Measurements from ENCODE around the gene RGMA. TPM values are rescaled to one million over a fixed set of nuclear protein-coding genes. Genes with fewer than 3 reads are reported as not detected.

Gene RGMA
- polyA plus RNA-seq, 1 donor from 2014 or later, result 9.5 TPM

DNA sequence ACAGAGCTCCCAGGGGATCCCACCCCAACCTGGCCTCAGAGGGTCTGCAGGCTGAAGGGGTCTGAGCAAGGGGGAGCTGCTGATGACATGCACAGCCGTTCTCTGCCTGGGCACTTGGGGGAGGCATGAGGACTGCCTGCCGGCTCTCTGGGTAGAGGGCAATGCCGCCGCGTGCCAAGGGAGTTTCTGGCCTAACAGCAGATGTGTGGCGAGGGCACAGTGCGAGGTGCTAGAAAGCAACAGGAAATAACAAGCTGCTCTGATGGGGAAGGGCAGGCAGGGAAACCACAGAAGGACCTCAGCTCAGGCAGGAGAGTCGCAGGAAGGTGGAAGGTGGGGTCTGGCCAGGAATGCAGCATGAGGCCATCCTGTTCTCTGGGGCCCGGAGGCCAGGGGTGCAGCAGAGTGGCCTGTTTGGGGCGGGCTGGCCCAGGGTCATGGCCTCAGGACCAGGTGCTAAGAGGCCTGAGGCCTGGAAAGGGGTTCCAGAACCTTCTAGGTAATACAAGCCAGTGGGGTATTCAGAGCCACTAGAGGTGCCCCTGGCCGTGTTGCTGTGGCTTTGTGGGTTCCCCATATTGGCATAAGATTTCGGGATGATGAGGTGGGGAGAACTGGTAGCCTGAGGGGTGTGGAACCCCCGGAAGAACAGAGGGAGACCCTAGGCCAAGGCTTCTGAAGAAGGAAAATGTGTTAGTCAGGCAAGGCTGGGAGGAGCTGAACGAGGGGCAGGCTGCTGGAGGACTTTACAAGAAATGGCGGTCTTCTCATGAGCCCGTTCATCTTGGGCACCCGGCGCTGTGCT is 41.2 kb downstream of the RGMA start:
- peaks cover 15% of the 10 kb centered on the region for H3K36me3 ChIP-seq (ENCODE audit: insufficient read depth, low read length)
- no peaks in the 10 kb centered on the region for H4K20me1 ChIP-seq (ENCODE audit: insufficient read depth)
- H3F3A ChIP-seq (ENCODE audit: insufficient read depth, low read length, poor library complexity, severe bottlenecking), result no peaks in the 10 kb centered on the region
- no peak overlapping the region for H2AFZ ChIP-seq (ENCODE audit: low read depth, low read length)
- H3K9ac ChIP-seq (ENCODE audit: low read length), result no peak overlapping the region
- H3K9me3 ChIP-seq (ENCODE audit: low read length), result no peaks in the 10 kb centered on the region
- H3K79me2 ChIP-seq (replicated peaks; ENCODE audit: insufficient read depth, low read length), result peaks cover 6% of the 10 kb centered on the region
- no peak for TF ChIP-seq EZH2 (IDR thresholded peaks at IDR 0.05; ENCODE audit: borderline replicate concordance, insufficient read depth, low read length, poor library complexity, severe bottlenecking)
- TF ChIP-seq, protein P1, sequence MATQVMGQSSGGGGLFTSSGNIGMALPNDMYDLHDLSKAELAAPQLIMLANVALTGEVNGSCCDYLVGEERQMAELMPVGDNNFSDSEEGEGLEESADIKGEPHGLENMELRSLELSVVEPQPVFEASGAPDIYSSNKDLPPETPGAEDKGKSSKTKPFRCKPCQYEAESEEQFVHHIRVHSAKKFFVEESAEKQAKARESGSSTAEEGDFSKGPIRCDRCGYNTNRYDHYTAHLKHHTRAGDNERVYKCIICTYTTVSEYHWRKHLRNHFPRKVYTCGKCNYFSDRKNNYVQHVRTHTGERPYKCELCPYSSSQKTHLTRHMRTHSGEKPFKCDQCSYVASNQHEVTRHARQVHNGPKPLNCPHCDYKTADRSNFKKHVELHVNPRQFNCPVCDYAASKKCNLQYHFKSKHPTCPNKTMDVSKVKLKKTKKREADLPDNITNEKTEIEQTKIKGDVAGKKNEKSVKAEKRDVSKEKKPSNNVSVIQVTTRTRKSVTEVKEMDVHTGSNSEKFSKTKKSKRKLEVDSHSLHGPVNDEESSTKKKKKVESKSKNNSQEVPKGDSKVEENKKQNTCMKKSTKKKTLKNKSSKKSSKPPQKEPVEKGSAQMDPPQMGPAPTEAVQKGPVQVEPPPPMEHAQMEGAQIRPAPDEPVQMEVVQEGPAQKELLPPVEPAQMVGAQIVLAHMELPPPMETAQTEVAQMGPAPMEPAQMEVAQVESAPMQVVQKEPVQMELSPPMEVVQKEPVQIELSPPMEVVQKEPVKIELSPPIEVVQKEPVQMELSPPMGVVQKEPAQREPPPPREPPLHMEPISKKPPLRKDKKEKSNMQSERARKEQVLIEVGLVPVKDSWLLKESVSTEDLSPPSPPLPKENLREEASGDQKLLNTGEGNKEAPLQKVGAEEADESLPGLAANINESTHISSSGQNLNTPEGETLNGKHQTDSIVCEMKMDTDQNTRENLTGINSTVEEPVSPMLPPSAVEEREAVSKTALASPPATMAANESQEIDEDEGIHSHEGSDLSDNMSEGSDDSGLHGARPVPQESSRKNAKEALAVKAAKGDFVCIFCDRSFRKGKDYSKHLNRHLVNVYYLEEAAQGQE (IDR thresholded peaks at IDR 0.05; ENCODE audit: borderline replicate concordance), result no peak
- no peak for TF ChIP-seq RAD21 (conservative IDR thresholded peaks at IDR 0.05)
- TF ChIP-seq TAF1 (IDR thresholded peaks at IDR 0.05; ENCODE audit: low read depth), result no peak
- no peak for TF ChIP-seq POLR2AphosphoS5 (IDR thresholded peaks at IDR 0.05)
- TF ChIP-seq SMC3 (conservative IDR thresholded peaks at IDR 0.05; ENCODE audit: poor library complexity), result no peak
- no peak for TF ChIP-seq MXI1 (conservative IDR thresholded peaks at IDR 0.05; ENCODE audit: poor library complexity, severe bottlenecking)
- TF ChIP-seq, protein P2, sequence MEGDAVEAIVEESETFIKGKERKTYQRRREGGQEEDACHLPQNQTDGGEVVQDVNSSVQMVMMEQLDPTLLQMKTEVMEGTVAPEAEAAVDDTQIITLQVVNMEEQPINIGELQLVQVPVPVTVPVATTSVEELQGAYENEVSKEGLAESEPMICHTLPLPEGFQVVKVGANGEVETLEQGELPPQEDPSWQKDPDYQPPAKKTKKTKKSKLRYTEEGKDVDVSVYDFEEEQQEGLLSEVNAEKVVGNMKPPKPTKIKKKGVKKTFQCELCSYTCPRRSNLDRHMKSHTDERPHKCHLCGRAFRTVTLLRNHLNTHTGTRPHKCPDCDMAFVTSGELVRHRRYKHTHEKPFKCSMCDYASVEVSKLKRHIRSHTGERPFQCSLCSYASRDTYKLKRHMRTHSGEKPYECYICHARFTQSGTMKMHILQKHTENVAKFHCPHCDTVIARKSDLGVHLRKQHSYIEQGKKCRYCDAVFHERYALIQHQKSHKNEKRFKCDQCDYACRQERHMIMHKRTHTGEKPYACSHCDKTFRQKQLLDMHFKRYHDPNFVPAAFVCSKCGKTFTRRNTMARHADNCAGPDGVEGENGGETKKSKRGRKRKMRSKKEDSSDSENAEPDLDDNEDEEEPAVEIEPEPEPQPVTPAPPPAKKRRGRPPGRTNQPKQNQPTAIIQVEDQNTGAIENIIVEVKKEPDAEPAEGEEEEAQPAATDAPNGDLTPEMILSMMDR (IDR thresholded peaks at IDR 0.05; ENCODE audit: poor library complexity, severe bottlenecking), result no peak
- no peak for TF ChIP-seq EP300 (conservative IDR thresholded peaks at IDR 0.05; ENCODE audit: poor library complexity, severe bottlenecking)
- H3K27me3 ChIP-seq (ENCODE audit: insufficient read depth, low read depth, low read length), result no peaks in the 10 kb centered on the region
- H3K4me3 ChIP-seq (ENCODE audit: low read length), result no peak overlapping the region
- H3K4me2 ChIP-seq (ENCODE audit: low read length), result no peak overlapping the region
- H3K9me2 ChIP-seq (ENCODE audit: insufficient read depth, low read length), result no peaks in the 10 kb centered on the region
- H3K27ac ChIP-seq (ENCODE audit: low read length), result no peak overlapping the region

DNA sequence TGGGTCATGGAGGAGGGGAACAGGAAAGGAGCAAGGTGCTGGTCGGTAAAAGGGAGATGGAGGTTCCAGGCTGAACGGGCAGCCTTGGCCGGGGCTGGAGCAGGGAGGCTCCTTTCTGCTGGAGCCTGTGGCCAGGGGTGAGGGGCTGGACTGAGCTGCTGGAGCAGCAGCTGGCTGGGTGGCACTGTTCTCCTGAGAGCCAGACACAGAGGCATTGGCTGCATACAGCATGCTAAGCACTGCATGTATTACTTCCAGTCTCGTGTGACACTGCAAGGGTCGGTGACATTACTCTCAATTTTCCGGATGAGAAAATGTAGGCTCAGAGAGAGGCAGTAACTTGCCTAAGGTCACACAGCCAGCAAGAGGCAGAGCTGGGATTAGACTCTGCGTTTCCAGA is 42.3 kb downstream of the RGMA start:
- no peaks in the 10 kb centered on the region for H4K20me1 ChIP-seq (ENCODE audit: insufficient read depth)
- no peak overlapping the region for H3K4me3 ChIP-seq (ENCODE audit: low read length)
- no peaks in the 10 kb centered on the region for H3K9me2 ChIP-seq (ENCODE audit: insufficient read depth, low read length)
- H3K4me2 ChIP-seq (ENCODE audit: low read length), result no peak overlapping the region
- peaks cover 3% of the 10 kb centered on the region for H3K79me2 ChIP-seq (replicated peaks; ENCODE audit: insufficient read depth, low read length)
- no peaks in the 10 kb centered on the region for H3K9me3 ChIP-seq (ENCODE audit: low read length)
- no peaks in the 10 kb centered on the region for H3K27me3 ChIP-seq (ENCODE audit: insufficient read depth, low read depth, low read length)
- no peaks in the 10 kb centered on the region for H3F3A ChIP-seq (ENCODE audit: insufficient read depth, low read length, poor library complexity, severe bottlenecking)
- H2AFZ ChIP-seq (ENCODE audit: low read depth, low read length), result no peak overlapping the region
- TF ChIP-seq TAF1 (IDR thresholded peaks at IDR 0.05; ENCODE audit: low read depth), result no peak
- TF ChIP-seq EP300 (conservative IDR thresholded peaks at IDR 0.05; ENCODE audit: poor library complexity, severe bottlenecking), result no peak
- TF ChIP-seq RAD21 (conservative IDR thresholded peaks at IDR 0.05), result no peak
- TF ChIP-seq, protein P1 (IDR thresholded peaks at IDR 0.05; ENCODE audit: borderline replicate concordance), result no peak
- TF ChIP-seq EZH2 (IDR thresholded peaks at IDR 0.05; ENCODE audit: borderline replicate concordance, insufficient read depth, low read length, poor library complexity, severe bottlenecking), result no peak
- no peak for TF ChIP-seq POLR2AphosphoS5 (IDR thresholded peaks at IDR 0.05)
- TF ChIP-seq MXI1 (conservative IDR thresholded peaks at IDR 0.05; ENCODE audit: poor library complexity, severe bottlenecking), result no peak
- TF ChIP-seq, protein P2 (IDR thresholded peaks at IDR 0.05; ENCODE audit: poor library complexity, severe bottlenecking), result no peak
- no peak for TF ChIP-seq SMC3 (conservative IDR thresholded peaks at IDR 0.05; ENCODE audit: poor library complexity)
- H3K36me3 ChIP-seq (ENCODE audit: insufficient read depth, low read length), result peaks cover 15% of the 10 kb centered on the region
- no peak overlapping the region for H3K9ac ChIP-seq (ENCODE audit: low read length)
- no peak overlapping the region for H3K27ac ChIP-seq (ENCODE audit: low read length)

Measured in neural cell (in vitro differentiated cells).